ENCODE measurements around the gene SLCO4A1.
A peak's percentile ranks its signal among the peaks of the same experiment; 100 is the strongest.
"Not testable (repeated sequence)": the region's sequence is repeated elsewhere in the genome, so short reads cannot be mapped to it uniquely, and the experiment has no call there.

SLCO4A1 gene

GRCh38 chr20:62667530-62668440 lies 25.5 kb downstream of the SLCO4A1 start:
- no peak for DNase-seq

- peak; percentile 69 for DNase-seq
These were observed 26.2 kb downstream of the SLCO4A1 start for GRCh38 chr20:62668441-62669027.

- no peak for DNase-seq
These were observed 26.9 kb downstream of the SLCO4A1 start for GRCh38 chr20:62669249-62669648.

- no peak for DNase-seq
These were observed 27.9 kb downstream of the SLCO4A1 start for GRCh38 chr20:62670156-62670555.

- DNase-seq: no peak
These were observed 28.7 kb downstream of the SLCO4A1 start for GRCh38 chr20:62670998-62671397.

GRCh38 chr20:62671765-62672164 lies 29.5 kb downstream of the SLCO4A1 start:
- DNase-seq: no peak

GRCh38 chr20:62674370-62674769 lies 32.1 kb downstream of the SLCO4A1 start:
- no peak for DNase-seq

GRCh38 chr20:62675156-62675876 lies 33.0 kb downstream of the SLCO4A1 start:
- no peak for DNase-seq

- no peak for DNase-seq
These were observed 33.6 kb downstream of the SLCO4A1 start for GRCh38 chr20:62675877-62676260.

GRCh38 chr20:62676976-62677375 lies 34.7 kb downstream of the SLCO4A1 start:
- DNase-seq: no peak

GRCh38 chr20:62677678-62678077 lies 35.4 kb downstream of the SLCO4A1 start:
- DNase-seq: no peak

GRCh38 chr20:62678553-62678952 lies 36.2 kb downstream of the SLCO4A1 start:
- DNase-seq: no peak

- no peak for DNase-seq
These were observed 37.8 kb downstream of the SLCO4A1 start for GRCh38 chr20:62679978-62680589.

- no peak for DNase-seq
These were observed 40.7 kb downstream of the SLCO4A1 start for GRCh38 chr20:62682912-62683517.

GRCh38 chr20:62683660-62684322 lies 41.5 kb downstream of the SLCO4A1 start:
- DNase-seq: not testable (repeated sequence)

GRCh38 chr20:62684981-62685380 lies 42.7 kb downstream of the SLCO4A1 start:
- DNase-seq: no peak

- DNase-seq: peak; percentile 97
These were observed 43.7 kb downstream of the SLCO4A1 start for GRCh38 chr20:62685781-62686555.

GRCh38 chr20:62686869-62687830 lies 44.8 kb downstream of the SLCO4A1 start:
- no peak for DNase-seq

GRCh38 chr20:62688083-62688482 lies 45.8 kb downstream of the SLCO4A1 start:
- DNase-seq: no peak

- no peak for DNase-seq
These were observed 46.7 kb downstream of the SLCO4A1 start for GRCh38 chr20:62688855-62689460.

Data from NCI-H345 (cell line).